GM18511 (cell line): ENCODE results near the gene LZTS2.
"Not testable (repeated sequence)": the region's sequence is repeated elsewhere in the genome, so short reads cannot be mapped to it uniquely, and the experiment has no call there.

Experiments
- ATAC-seq: cut with Tn5 transposase; IDR thresholded peaks from one replicate; pipeline ENCODE4 v1.9.1; 2021; ENCODE audit warnings: mild to moderate bottlenecking, moderate library complexity; ENCODE audit not compliant: unreplicated experiment

The LZTS2 gene

GRCh38 chr10:100999742-101000126, at the start of gene LZTS2:
Gene LZTS2, plus strand, starts transcription at chr10:100999808. Its CDS starts 2,731 bp downstream, at chr10:101002539.
- ATAC-seq: no peak

- no peak for ATAC-seq
Observed at GRCh38 chr10:100960251-100960650, 39.4 kb upstream of the LZTS2 start.

GRCh38 chr10:100962351-100963080, 37.1 kb upstream of the LZTS2 start:
- no peak for ATAC-seq

- ATAC-seq: no peak
Observed at GRCh38 chr10:100963826-100964225, 35.8 kb upstream of the LZTS2 start.

GRCh38 chr10:100965820-100966219, 33.8 kb upstream of the LZTS2 start:
- ATAC-seq: no peak

- ATAC-seq: no peak
Observed at GRCh38 chr10:100966887-100967286, 32.7 kb upstream of the LZTS2 start.

GRCh38 chr10:100967332-100967731, 32.3 kb upstream of the LZTS2 start:
- no peak for ATAC-seq

- no peak for ATAC-seq
Observed at GRCh38 chr10:100968062-100968736, 31.4 kb upstream of the LZTS2 start.

- ATAC-seq: no peak
Observed at GRCh38 chr10:100968863-100969186, 30.8 kb upstream of the LZTS2 start.

GRCh38 chr10:100969187-100970075, 30.2 kb upstream of the LZTS2 start, which contains the start of gene SEMA4G:
Gene SEMA4G, plus strand, starts transcription at chr10:100969504. Its CDS starts 3,409 bp downstream, at chr10:100972913.
- peak; percentile 60 for ATAC-seq

GRCh38 chr10:100970076-100970913, 29.3 kb upstream of the LZTS2 start:
- no peak for ATAC-seq

- ATAC-seq: no peak
Observed at GRCh38 chr10:100970914-100971811, 28.4 kb upstream of the LZTS2 start.

- no peak for ATAC-seq
Observed at GRCh38 chr10:100972115-100972903, 27.3 kb upstream of the LZTS2 start.

GRCh38 chr10:100972904-100973535, 26.6 kb upstream of the LZTS2 start:
- ATAC-seq: no peak

- ATAC-seq: not testable (repeated sequence)
Observed at GRCh38 chr10:100975397-100975796, 24.2 kb upstream of the LZTS2 start.

GRCh38 chr10:100976906-100977305, 22.7 kb upstream of the LZTS2 start:
- no peak for ATAC-seq

- ATAC-seq: no peak
Observed at GRCh38 chr10:100977436-100977835, 22.2 kb upstream of the LZTS2 start.
